IMR-90 (cell line): ENCODE data around the gene ZBTB39. TPM values are rescaled to one million over a fixed set of nuclear protein-coding genes. Genes with fewer than 3 reads are reported as not detected.

ENCODE experiments used
- ATAC-seq: fragments of 200-7000 bp; cut with Tn5 transposase; 2 replicates; pipeline ENCODE4 v1.9.1; 2020; ENCODE audit warnings: low read depth, mild to moderate bottlenecking, moderate library complexity
- BruUV-seq: library from RNA; stranded (reverse); fragments of 400-500 nt; replicated peaks from 2 replicates; lab custom pipeline; 2021; lab: Mats Ljungman, UMichigan
- CTCF ChIA-PET: fragments of 300-600 bp; formaldehyde crosslinking; extraction: SDS; loops from one replicate; lab custom pipeline; 2021; ENCODE audit warnings: antibody characterized with exemption; lab: Yijun Ruan, JAX
- POLR2A ChIA-PET: fragments of 300-600 bp; sonication (Branson Sonifier 250); formaldehyde crosslinking; loops from one replicate; lab custom pipeline; 2022; ENCODE audit warnings: antibody characterized with exemption; ENCODE audit not compliant: unreplicated experiment; lab: Charles Lee
- DNase-seq: peaks from one replicate; pipeline ENCODE4 v3.0.0; 2013
- H2AFZ ChIP-seq: replicated peaks from 2 replicates; pipeline ENCODE3; 2013; ENCODE audit warnings: low read length, mild to moderate bottlenecking; ENCODE audit not compliant: poor library complexity
- H2AK5ac ChIP-seq: 2 replicates; pipeline ENCODE4 v1.6.1; 2013; ENCODE audit warnings: low read depth, low read length, inconsistent platforms
- H2AK9ac ChIP-seq: replicated peaks from 2 replicates; pipeline ENCODE3; 2013; ENCODE audit warnings: mild to moderate bottlenecking, low read depth, low read length, moderate library complexity; ENCODE audit not compliant: poor library complexity
- H2BK120ac ChIP-seq: 2 replicates; pipeline ENCODE4 v1.6.1; 2013; ENCODE audit warnings: low read depth, low read length, inconsistent platforms
- H2BK15ac ChIP-seq: 3 replicates; pipeline ENCODE4 v1.6.1; 2013; ENCODE audit warnings: low read depth, low read length, inconsistent platforms
- H2BK20ac ChIP-seq: 2 replicates; pipeline ENCODE4 v1.6.1; 2013; ENCODE audit warnings: low read depth, mild to moderate bottlenecking, inconsistent platforms, low read length, moderate library complexity
- H2BK5ac ChIP-seq: 2 replicates; pipeline ENCODE4 v1.6.1; 2013; ENCODE audit warnings: mild to moderate bottlenecking, low read depth, low read length, inconsistent platforms; ENCODE audit not compliant: poor library complexity, severe bottlenecking
- H3K14ac ChIP-seq: replicated peaks from 2 replicates; pipeline ENCODE4 v1.6.1; 2013; ENCODE audit warnings: low read depth, low read length, inconsistent platforms
- H3K18ac ChIP-seq: 2 replicates; pipeline ENCODE4 v1.6.1; 2013; ENCODE audit warnings: low read depth, low read length, control low read depth
- H3K23ac ChIP-seq: 2 replicates; pipeline ENCODE4 v1.6.1; 2013; ENCODE audit warnings: low read depth, low read length, inconsistent platforms
- H3K27ac ChIP-seq: 2 replicates; pipeline ENCODE4 v1.5.1; 2013; ENCODE audit warnings: mild to moderate bottlenecking, control low read depth, low read length; ENCODE audit not compliant: insufficient read depth
- H3K27me3 ChIP-seq: 2 replicates; pipeline ENCODE4 v1.6.1; 2013; ENCODE audit warnings: low read length; ENCODE audit not compliant: control insufficient read depth, insufficient read depth
- H3K36me3 ChIP-seq: 2 replicates; pipeline ENCODE4 v1.6.1; 2013; ENCODE audit warnings: low read length, mixed read lengths; ENCODE audit not compliant: control insufficient read depth, insufficient read depth
- H3K4ac ChIP-seq: 2 replicates; pipeline ENCODE4 v1.6.1; 2013; ENCODE audit warnings: low read depth, low read length, inconsistent platforms
- H3K4me1 ChIP-seq: 2 replicates; pipeline ENCODE4 v1.6.1; 2013; ENCODE audit warnings: low read length, mixed read lengths; ENCODE audit not compliant: control insufficient read depth, insufficient read depth
- H3K4me2 ChIP-seq: 2 replicates; pipeline ENCODE4 v1.6.1; 2013; ENCODE audit warnings: low read depth, mild to moderate bottlenecking, control low read depth, low read length, moderate library complexity
- H3K4me3 ChIP-seq: 2 replicates; pipeline ENCODE4 v1.5.1; 2013; ENCODE audit warnings: low read depth, mild to moderate bottlenecking, control low read depth, low read length, moderate library complexity; ENCODE audit not compliant: insufficient read depth
- H3K56ac ChIP-seq: 2 replicates; pipeline ENCODE4 v1.6.1; 2013; ENCODE audit warnings: low read length, inconsistent platforms; ENCODE audit not compliant: insufficient read depth; ENCODE audit errors: extremely low read depth
- H3K79me1 ChIP-seq, 2 experiments: 2 replicates each; pipeline ENCODE4 v1.6.1; 2013; ENCODE audit warnings: low read length in 2 of 2, inconsistent platforms in 1 of 2, low read depth in 1 of 2
- H3K9ac ChIP-seq: 2 replicates; pipeline ENCODE4 v1.6.1; 2013; ENCODE audit warnings: low read depth, low read length, control low read depth
- H3K9me1 ChIP-seq: 2 replicates; pipeline ENCODE4 v1.6.1; 2013; ENCODE audit warnings: low read length, inconsistent platforms; ENCODE audit not compliant: insufficient read depth
- H3K9me3 ChIP-seq: 2 replicates; pipeline ENCODE4 v1.6.1; 2013; ENCODE audit warnings: low read length; ENCODE audit not compliant: control insufficient read depth, insufficient read depth
- H4K20me1 ChIP-seq: 2 replicates; pipeline ENCODE4 v1.6.1; 2013; ENCODE audit warnings: low read length, inconsistent platforms; ENCODE audit not compliant: insufficient read depth
- H4K5ac ChIP-seq: 2 replicates; pipeline ENCODE4 v1.6.1; 2013; ENCODE audit warnings: mild to moderate bottlenecking, low read depth, low read length, control low read depth
- H4K8ac ChIP-seq, 2 experiments: 2 replicates each; pipeline ENCODE4 v1.6.1; 2013; ENCODE audit warnings: low read depth in 2 of 2, low read length in 2 of 2, control low read depth in 1 of 2, inconsistent platforms in 1 of 2
- H4K91ac ChIP-seq: 2 replicates; pipeline ENCODE4 v1.6.1; 2013; ENCODE audit warnings: low read depth, low read length, inconsistent platforms; ENCODE audit not compliant: insufficient read depth
- BHLHE40 ChIP-seq: fragments of 150-350 bp; IDR thresholded peaks from 2 replicates; pipeline ENCODE4 v1.6.1; 2016; ENCODE audit warnings: mild to moderate bottlenecking, low read depth, low read length
- CEBPB ChIP-seq: IDR thresholded peaks from 2 replicates; pipeline ENCODE4 v1.6.1; 2012; ENCODE audit warnings: low read depth, low read length, improper control_type of control experiment
- CTCF ChIP-seq: conservative IDR thresholded peaks from 2 replicates; pipeline ENCODE4 v1.5.1; 2012; ENCODE audit warnings: mild to moderate bottlenecking, low read depth, low read length, improper control_type of control experiment
- FOS ChIP-seq: fragments of 150-350 bp; IDR thresholded peaks from 2 replicates; pipeline ENCODE4 v1.6.1; 2016; ENCODE audit warnings: low read depth, low read length
- MAZ ChIP-seq: IDR thresholded peaks from 2 replicates; pipeline ENCODE4 v1.6.1; 2012; ENCODE audit warnings: low read depth, mild to moderate bottlenecking, low read length, improper control_type of control experiment, moderate library complexity, borderline replicate concordance
- RFX5 ChIP-seq: IDR thresholded peaks from 2 replicates; pipeline ENCODE4 v1.8.0; 2012; ENCODE audit warnings: low read depth, mild to moderate bottlenecking, low read length, moderate library complexity
- SMC3 ChIP-seq: fragments of 150-350 bp; IDR thresholded peaks from 2 replicates; pipeline ENCODE4 v1.6.1; 2016; ENCODE audit warnings: low read depth, mild to moderate bottlenecking, antibody characterized with exemption, low read length, moderate library complexity
- WGBS, 2 experiments: methylation state at CpG; one replicate each; pipeline versions ENCODE4 v1.1.5 to v1.1.7; 2013; ENCODE audit warnings: missing lambda C conversion rate in 2 of 2; ENCODE audit not compliant: insufficient read length in 1 of 2; ENCODE audit errors: extremely low coverage in 2 of 2; 5-methylcytosine and 5-hydroxymethylcytosine counted together
- dilution Hi-C: fragments of 300-500 bp; cut with HindIII; formaldehyde crosslinking; loops from one replicate; pipeline ENCODE4 v1.14.3; 2018; ENCODE audit warnings: low sequenced_read_pairs; ENCODE audit not compliant: unreplicated experiment
- in situ Hi-C: fragments of 300-500 bp; cut with MboI; formaldehyde crosslinking; loops from 3 replicates; pipeline ENCODE4 v1.14.3; 2019; ENCODE audit warnings: low sequenced_read_pairs, inconsistent platforms, mixed read lengths
- intact Hi-C: fragments of 100-400 bp; cut with micrococcal nuclease; formaldehyde crosslinking; loops from 2 replicates; pipeline ENCODE4 v1.10.0; 2022
- polyA plus RNA-seq, 3 experiments: library from polyadenylated mRNA; depleted of rRNA; stranded (reverse); fragments of >200 nt; gene quantifications; 2 replicates each; pipeline ENCODE4 v1.2.3, GENCODE V29; 2012; ENCODE audit warnings: low replicate concordance in 1 of 3
- total RNA-seq: library from RNA; depleted of rRNA; stranded (reverse); fragments of >200 nt; gene quantifications from 2 replicates; pipeline ENCODE4 v1.2.3, GENCODE V29; 2012

ZBTB39 gene
- total and polyA plus RNA-seq, 2 of the 4 experiments (the other 2 are of a cell fraction), result 4.0 to 5.2 TPM

- no peaks in the 10 kb centered on the region; the same call in 1 of the 2 replicates for H3K9me1 ChIP-seq
- in situ Hi-C loops (no loop called here), intact Hi-C loops (no loop called here), dilution Hi-C loops (no loop called here)
- BruUV-seq, result no TSS peak
- WGBS, 2 experiments, result no CpG with 5 or more reads among the region's 3 CpGs
- no peak overlapping the region for H3K14ac ChIP-seq
- H4K20me1 ChIP-seq, result peaks cover 10% of the 10 kb centered on the region; the same call in 1 of the 2 replicates
- no peaks in the 10 kb centered on the region for H3K79me1 ChIP-seq
- H3K4me2 ChIP-seq, result no peak overlapping the region
- no peak overlapping the region for H3K23ac ChIP-seq
- no peak overlapping the region for H2BK5ac ChIP-seq
- no peak overlapping the region for H4K5ac ChIP-seq
- H3K4me3 ChIP-seq, result no peak overlapping the region
- no peak overlapping the region for H4K91ac ChIP-seq
- H2BK20ac ChIP-seq, result no peak overlapping the region
- POLR2A ChIA-PET, result no interaction called here
- H3K36me3 ChIP-seq, result no peaks in the 10 kb centered on the region
- H3K4me1 ChIP-seq, result peaks cover 3% of the 10 kb centered on the region; the same call in 1 of the 2 replicates
- H2BK120ac ChIP-seq, result no peak overlapping the region
- DNase-seq (peak; percentile 21), ATAC-seq (0 out of 2 replicates have a peak, but pooled peaks have one; percentile 24)
- H2BK15ac ChIP-seq, result no peak overlapping the region
- H2AK5ac ChIP-seq, result no peak overlapping the region
- no peak overlapping the region for H3K9ac ChIP-seq
- no peak overlapping the region for H3K27ac ChIP-seq
- H2AFZ ChIP-seq, result no peak overlapping the region
- no peak overlapping the region for H3K4ac ChIP-seq
- H3K27me3 ChIP-seq, result peaks cover 37% of the 10 kb centered on the region
- H3K9me3 ChIP-seq, result no peaks in the 10 kb centered on the region
- no peak for TF ChIP-seq BHLHE40
- TF ChIP-seq MAZ, result no peak
- no peak for TF ChIP-seq RFX5
- TF ChIP-seq FOS, result no peak
- TF ChIP-seq CEBPB, result no peak
- TF ChIP-seq SMC3, result no peak
- TF ChIP-seq CTCF, result no peak
- no peak overlapping the region for H3K56ac ChIP-seq
- no peak overlapping the region for H4K8ac ChIP-seq
- no peak overlapping the region for H3K18ac ChIP-seq
- no peak overlapping the region for H2AK9ac ChIP-seq
- CTCF ChIA-PET, result no interaction called here
Measured at GRCh38 chr12:57044889-57045288, 38.5 kb upstream of the ZBTB39 start.
